ENCODE data around the gene METTL3.

DNA sequence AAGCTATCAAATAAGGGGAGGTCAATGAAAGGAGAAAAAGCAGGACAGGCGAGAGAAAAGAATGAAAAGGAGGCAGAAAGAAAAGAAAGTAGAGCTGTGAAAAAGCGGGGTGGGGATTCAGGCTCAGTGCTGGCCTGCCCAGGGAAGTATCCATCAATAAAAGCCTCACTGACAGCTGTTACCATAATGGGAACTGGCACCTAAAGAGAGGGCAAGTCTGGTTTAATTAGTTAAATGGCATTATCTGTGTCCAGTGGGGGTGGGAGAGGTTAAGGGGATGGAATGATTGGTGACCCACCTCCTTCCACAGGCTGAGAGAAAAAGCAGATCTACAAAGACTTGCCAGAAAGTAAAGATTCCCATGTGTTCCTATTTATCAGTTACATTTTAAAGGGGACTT, 7.6 kb upstream of the METTL3 start:
- TF ChIP-seq POLR2AphosphoS5 (IDR thresholded peaks at IDR 0.05; ENCODE audit: insufficient read depth, low read depth, low read length) (no peak), POLR2A (IDR thresholded peaks at IDR 0.05; ENCODE audit: low read depth, low read length) (no peak), GATA2 (IDR thresholded peaks at IDR 0.05; ENCODE audit: insufficient read depth, insufficient read length, low read depth, low read length) (no peak), EZH2 (IDR thresholded peaks at IDR 0.05; ENCODE audit: borderline replicate concordance, low read depth, low read length, severe bottlenecking) (no peak)
- TF ChIP-seq, protein P1, sequence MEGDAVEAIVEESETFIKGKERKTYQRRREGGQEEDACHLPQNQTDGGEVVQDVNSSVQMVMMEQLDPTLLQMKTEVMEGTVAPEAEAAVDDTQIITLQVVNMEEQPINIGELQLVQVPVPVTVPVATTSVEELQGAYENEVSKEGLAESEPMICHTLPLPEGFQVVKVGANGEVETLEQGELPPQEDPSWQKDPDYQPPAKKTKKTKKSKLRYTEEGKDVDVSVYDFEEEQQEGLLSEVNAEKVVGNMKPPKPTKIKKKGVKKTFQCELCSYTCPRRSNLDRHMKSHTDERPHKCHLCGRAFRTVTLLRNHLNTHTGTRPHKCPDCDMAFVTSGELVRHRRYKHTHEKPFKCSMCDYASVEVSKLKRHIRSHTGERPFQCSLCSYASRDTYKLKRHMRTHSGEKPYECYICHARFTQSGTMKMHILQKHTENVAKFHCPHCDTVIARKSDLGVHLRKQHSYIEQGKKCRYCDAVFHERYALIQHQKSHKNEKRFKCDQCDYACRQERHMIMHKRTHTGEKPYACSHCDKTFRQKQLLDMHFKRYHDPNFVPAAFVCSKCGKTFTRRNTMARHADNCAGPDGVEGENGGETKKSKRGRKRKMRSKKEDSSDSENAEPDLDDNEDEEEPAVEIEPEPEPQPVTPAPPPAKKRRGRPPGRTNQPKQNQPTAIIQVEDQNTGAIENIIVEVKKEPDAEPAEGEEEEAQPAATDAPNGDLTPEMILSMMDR (IDR thresholded peaks at IDR 0.05; ENCODE audit: extremely low read depth in 1 of 2, insufficient read depth in 1 of 2, low read depth in 1 of 2, low read length in 2 of 2) = no peak
- TF ChIP-seq, protein P2, sequence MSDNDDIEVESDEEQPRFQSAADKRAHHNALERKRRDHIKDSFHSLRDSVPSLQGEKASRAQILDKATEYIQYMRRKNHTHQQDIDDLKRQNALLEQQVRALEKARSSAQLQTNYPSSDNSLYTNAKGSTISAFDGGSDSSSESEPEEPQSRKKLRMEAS (IDR thresholded peaks at IDR 0.05; ENCODE audit: insufficient read depth, insufficient read length) = no peak

Data from endothelial cell of umbilical vein (primary cell).